HG02970 (cell line): ENCODE data around the gene TCF12.

Source experiments
- ATAC-seq: cut with Tn5 transposase; IDR thresholded peaks from one replicate; pipeline ENCODE4 v1.9.1; 2021; ENCODE audit warnings: mild to moderate bottlenecking, moderate library complexity, moderate number of reproducible peaks; ENCODE audit not compliant: unreplicated experiment, low FRiP score

The TCF12 gene

GRCh38 chr15:57278439-57278838 lies 360.0 kb downstream of the TCF12 start:
- no peak for ATAC-seq

DNA sequence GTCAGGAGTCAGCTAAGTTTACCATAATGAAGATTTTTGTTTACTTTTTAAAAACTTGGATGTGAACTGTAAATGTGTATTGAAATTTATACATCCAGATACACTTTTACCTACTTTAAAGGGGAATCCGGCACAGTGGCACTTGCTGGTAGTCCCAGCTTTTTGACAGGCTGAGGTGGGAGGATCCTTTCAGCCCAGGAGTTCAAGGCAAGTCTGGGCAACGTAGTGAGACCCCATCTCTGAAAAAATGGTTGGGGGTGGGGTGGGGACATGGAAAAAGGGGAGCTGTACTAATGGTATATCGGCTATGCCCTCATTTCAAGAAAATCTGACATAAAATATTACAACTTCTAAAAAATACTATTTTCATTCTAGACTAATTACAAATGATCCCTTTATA lies 362.0 kb downstream of the TCF12 start:
- no peak for ATAC-seq

DNA sequence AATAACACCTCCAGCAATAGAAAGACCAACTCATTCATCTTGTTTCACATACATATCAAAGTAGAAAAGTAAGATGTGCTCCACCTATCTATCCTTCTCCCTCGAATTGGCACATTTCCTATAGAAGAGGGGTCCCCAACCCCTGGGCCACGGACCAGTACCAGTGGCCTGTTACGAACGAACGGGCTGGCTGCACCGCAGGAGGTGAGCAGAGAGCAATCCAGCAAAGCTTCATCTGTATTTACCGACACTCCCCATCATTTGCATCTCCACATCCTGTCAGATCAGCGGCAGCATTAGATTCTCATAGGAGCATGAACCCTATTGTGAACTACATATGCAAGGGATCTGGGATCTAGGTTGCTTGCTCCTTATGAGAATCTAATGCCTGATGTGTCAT lies 362.9 kb downstream of the TCF12 start:
- no peak for ATAC-seq

- ATAC-seq: no peak
Observed at GRCh38 chr15:57282686-57283085, 364.2 kb downstream of the TCF12 start.

GRCh38 chr15:57283774-57284503 lies 365.5 kb downstream of the TCF12 start:
- ATAC-seq: no peak

- ATAC-seq: no peak
Observed at GRCh38 chr15:57284535-57284934, 366.1 kb downstream of the TCF12 start.

- no peak for ATAC-seq
Observed at GRCh38 chr15:57285386-57285785, 366.9 kb downstream of the TCF12 start.

DNA sequence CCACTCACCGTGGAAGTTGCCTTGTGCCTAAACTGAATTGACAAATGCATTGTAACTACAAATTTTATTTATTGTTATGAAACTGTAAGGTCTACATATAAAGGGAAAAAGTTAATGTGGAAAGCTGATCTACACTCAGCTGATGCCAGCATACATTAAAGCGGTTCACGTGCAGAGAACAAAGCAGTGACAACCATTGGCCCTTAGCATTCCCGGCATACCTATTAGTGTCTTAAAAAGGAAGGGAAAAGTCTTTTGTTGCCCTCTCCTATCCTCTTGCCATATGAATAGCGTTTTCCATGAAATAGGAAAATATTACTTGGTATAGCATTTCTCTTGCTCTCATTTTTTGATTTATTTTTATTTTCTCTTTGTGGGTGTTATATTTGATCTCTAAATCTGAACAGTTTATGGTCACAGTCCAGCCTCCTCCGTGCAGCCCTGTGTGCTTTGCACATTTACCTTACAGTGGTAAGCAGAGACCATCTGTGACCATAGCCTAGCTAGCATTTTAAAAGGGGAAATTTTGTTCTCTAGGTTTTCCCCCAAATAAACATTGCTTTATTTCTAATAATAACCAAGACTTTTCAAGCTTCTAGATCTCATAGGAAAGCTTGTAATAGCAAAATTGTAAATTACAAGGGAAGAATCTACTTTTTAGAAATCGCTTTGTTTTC lies 368.1 kb downstream of the TCF12 start:
- ATAC-seq: no peak

GRCh38 chr15:57287123-57287521 lies 368.7 kb downstream of the TCF12 start:
- no peak for ATAC-seq

- no peak for ATAC-seq
Observed at GRCh38 chr15:57288926-57289580, 370.6 kb downstream of the TCF12 start.

DNA sequence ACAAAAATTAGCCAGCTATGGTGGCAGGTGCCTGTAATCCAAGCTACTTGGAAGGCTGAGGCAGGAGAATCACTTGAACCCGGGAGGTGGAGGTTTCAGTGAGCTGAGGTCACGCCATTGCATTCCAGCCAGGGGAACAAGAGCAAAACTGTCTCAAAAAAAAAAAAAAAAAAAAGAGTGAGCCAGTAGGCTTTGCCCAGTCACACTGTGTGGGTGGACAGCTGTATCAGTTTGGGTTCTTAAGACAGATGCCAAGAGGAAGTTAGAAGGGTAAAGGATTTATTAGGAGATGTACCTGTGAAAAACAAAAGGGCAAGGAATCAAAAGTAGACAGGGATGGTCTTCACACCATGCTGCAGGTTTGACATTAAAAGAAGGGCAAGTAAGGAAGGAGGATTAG lies 371.7 kb downstream of the TCF12 start:
- ATAC-seq: no peak

- ATAC-seq: no peak
Observed at GRCh38 chr15:57290826-57291225, 372.4 kb downstream of the TCF12 start.

GRCh38 chr15:57296473-57297162 lies 378.2 kb downstream of the TCF12 start:
- ATAC-seq: no peak

DNA sequence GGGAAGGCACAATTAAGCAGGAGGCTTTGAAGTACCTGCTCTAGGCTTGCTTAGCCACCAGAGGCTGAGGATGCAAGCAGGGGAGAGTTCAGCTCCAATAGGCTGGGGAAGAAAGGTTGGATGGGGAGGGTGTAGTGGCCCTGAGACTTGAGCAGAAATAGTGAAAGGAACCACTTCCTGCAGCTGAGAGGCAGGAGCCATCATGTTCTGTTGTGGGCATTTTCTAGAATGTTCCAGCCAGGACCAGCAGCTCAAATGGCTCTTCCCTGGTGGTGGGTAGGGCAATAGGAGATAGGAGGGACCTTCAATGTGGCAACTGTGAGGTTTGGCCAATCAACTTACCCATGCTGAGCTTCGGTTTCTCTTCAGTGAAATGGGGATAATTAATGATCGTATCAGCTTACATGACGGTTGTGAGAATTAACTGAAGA lies 378.7 kb downstream of the TCF12 start:
- ATAC-seq: no peak

GRCh38 chr15:57297630-57298029 lies 379.2 kb downstream of the TCF12 start:
- ATAC-seq: no peak

DNA sequence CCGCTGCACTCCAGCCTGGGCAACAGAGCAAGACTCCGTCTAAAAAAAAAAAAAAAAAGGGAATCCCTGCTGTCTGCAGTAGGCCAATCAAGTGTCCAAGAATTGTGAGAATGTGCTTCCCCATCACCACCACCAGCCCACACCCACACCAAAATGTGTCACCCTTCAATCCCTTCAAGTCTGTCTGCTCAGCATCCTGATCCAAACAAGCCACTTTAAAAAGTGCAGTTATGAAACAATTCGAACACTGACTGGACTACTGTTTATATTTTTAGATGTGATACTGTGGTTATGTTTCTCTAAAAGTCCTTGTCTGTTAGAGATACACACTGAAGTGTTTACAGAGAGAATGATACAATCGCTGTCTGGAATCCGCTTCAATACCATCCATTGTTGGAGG lies 379.8 kb downstream of the TCF12 start:
- ATAC-seq: no peak

DNA sequence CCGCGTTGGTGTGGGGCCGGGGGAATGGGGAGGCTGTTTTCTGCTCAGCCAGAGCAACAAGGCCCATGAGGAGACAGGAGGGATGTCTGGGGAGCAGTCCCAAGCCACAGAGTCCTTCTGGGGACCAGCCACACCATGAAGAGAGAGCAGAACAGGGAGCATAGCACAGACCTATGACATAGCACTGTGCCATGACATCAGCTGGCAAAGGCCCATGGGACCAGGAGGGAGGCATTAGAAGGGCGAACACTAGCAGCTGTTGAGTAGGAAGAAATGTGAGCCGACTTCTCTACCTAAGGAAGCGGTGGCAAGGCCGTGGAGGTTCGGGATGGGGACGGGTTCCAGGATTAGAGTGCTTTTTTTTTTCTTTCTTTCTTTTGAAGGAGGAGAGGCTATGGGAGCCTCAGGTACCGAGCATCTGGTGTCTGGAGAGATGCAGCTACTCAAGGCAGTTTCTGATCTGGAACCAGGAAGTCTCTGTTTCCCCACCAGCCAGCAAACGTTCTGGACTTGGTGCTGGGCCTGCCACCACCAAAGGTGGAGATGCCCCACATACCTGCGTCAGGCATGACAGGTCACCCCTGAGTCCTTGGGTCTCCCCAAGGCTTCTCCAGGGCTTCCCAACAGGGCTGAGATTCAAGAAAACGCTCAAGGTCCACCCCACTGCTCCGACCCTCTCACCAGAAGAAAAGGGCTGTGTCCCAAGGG lies 380.6 kb downstream of the TCF12 start:
- no peak for ATAC-seq

- ATAC-seq: no peak
Observed at GRCh38 chr15:57301307-57301706, 382.9 kb downstream of the TCF12 start.

DNA sequence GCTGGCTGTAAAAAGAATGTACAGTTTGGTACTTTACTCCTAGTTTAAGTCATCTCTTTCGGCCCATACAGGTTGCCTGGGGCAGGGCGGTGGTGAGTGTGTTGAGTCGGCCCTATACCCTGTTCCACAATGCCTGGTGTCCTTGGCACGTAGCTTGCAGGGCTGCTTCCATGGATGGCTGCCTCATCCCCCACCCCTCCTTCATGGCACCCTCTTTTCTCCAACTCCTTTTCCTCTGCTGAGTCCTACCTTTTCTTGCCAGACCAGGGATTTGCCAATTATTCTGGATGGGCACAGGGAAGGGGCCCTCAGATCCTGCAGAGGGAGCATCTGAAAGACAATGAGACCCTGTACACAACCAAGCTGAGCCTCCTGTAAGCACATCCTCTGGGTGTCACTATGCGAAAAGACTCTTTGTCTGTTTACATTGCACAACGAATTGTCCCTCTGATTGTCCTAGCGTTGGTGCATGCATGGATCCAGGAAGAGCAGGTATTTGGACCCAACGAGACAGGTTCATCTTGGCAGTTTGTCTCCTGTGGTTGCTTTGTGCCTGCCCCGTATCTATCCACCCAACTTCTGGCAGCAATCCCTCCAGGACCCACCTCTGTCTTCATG lies 384.3 kb downstream of the TCF12 start:
- ATAC-seq: no peak

DNA sequence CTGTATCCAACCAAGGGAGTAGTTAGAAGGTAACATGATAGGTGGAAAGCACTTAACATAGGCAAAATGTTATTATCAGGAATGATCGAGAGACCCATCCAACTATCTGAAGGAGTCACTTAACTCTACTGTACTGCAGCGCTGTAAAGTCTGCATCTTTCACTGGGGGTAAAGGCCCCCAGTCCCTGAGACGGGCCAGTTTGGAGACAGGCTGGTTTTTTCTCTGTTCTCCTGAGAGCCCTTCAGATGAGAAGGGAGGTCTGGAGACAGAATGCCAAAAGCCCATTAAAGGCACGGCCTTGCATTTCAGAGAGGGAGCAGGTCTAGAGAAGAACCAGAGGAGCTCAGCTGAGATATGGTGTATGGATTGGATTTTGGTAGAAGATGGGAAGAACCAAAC lies 386.6 kb downstream of the TCF12 start:
- no peak for ATAC-seq
